H1 (cell line): ENCODE measurements around the gene ZNF846. TPM values are rescaled to one million over a fixed set of nuclear protein-coding genes. Genes with fewer than 3 reads are reported as not detected.

ENCODE experiments used
- CTCF ChIA-PET: fragments of 300-600 bp; sonication (Branson Sonifier 250); formaldehyde crosslinking; loops from one replicate; lab custom pipeline; 2021; ENCODE audit not compliant: partially characterized antibody; lab: Charles Lee
- POLR2A ChIA-PET: fragments of 300-600 bp; sonication (Branson Sonifier 250); formaldehyde crosslinking; loops from one replicate; lab custom pipeline; 2021; ENCODE audit warnings: inconsistent platforms; ENCODE audit not compliant: partially characterized antibody; lab: Charles Lee
- DNase-seq, 2 experiments: peaks; one replicate each; pipeline versions ENCODE4 v3.0.0 to v3.0.0-alpha.2; 2010 to 2022; ENCODE audit warnings: low spot score in 2 of 2, low read depth in 1 of 2, mixed read lengths in 1 of 2
- FAIRE-seq: peaks from 2 replicates; lab custom pipeline; 2011; peaks lifted over from hg19 to GRCh38; lab: Jason Lieb, UNC
- H2AFZ ChIP-seq: 2 replicates; pipeline ENCODE4 v1.8.1; 2012; ENCODE audit warnings: low read length, inconsistent platforms
- H2AK5ac ChIP-seq: 2 replicates; pipeline ENCODE4 v1.6.1; 2013; ENCODE audit warnings: low read depth, low read length
- H2BK120ac ChIP-seq: replicated peaks from 2 replicates; pipeline ENCODE3; 2013; ENCODE audit warnings: low read depth, low read length, inconsistent platforms
- H2BK12ac ChIP-seq: 2 replicates; pipeline ENCODE4 v1.6.1; 2013; ENCODE audit warnings: low read depth, low read length
- H2BK15ac ChIP-seq: 2 replicates; pipeline ENCODE4 v1.6.1; 2013; ENCODE audit warnings: low read length
- H2BK20ac ChIP-seq: 2 replicates; pipeline ENCODE4 v1.6.1; 2013; ENCODE audit warnings: low read length
- H2BK5ac ChIP-seq: 2 replicates; pipeline ENCODE4 v1.6.1; 2013; ENCODE audit warnings: low read depth, low read length
- H3K14ac ChIP-seq: 2 replicates; pipeline ENCODE4 v1.6.1; 2013; ENCODE audit warnings: inconsistent platforms; ENCODE audit not compliant: insufficient read length
- H3K18ac ChIP-seq: 2 replicates; pipeline ENCODE4 v1.6.1; 2013; ENCODE audit warnings: low read length; ENCODE audit errors: extremely low read depth
- H3K23ac ChIP-seq: 2 replicates; pipeline ENCODE4 v1.6.1; 2013; ENCODE audit warnings: inconsistent platforms; ENCODE audit not compliant: insufficient read length
- H3K23me2 ChIP-seq: 2 replicates; pipeline ENCODE4 v1.6.1; 2013; ENCODE audit warnings: low read depth, low read length
- H3K27ac ChIP-seq: 2 replicates; pipeline ENCODE4 v1.6.1; 2011; ENCODE audit warnings: low read depth, low read length, inconsistent platforms
- H3K27me3 ChIP-seq, 4 experiments: replicated peaks in 1 of 4; 1 replicate in 1 of 4; 2 replicates in 3 of 4; pipeline versions ENCODE4 v1.6.1 to v1.8.1; 2011 to 2013; ENCODE audit warnings: low read length in 3 of 4, mild to moderate bottlenecking in 3 of 4, inconsistent platforms in 2 of 4, mixed read lengths in 2 of 4, moderate library complexity in 1 of 4; ENCODE audit not compliant: control insufficient read depth in 3 of 4, insufficient read depth in 3 of 4; ENCODE audit errors: extremely low read depth in 1 of 4
- H3K36me3 ChIP-seq, 4 experiments: 2 replicates each; pipeline versions ENCODE4 v1.6.1 to v1.8.1; 2011 to 2013; ENCODE audit warnings: mild to moderate bottlenecking in 4 of 4, low read length in 3 of 4, moderate library complexity in 2 of 4, control low read depth in 1 of 4, inconsistent platforms in 1 of 4; ENCODE audit not compliant: insufficient read depth in 4 of 4, control insufficient read depth in 2 of 4
- H3K4ac ChIP-seq: replicated peaks from 2 replicates; pipeline ENCODE3; 2013; ENCODE audit warnings: low read length, low read depth, mixed read lengths, inconsistent platforms; ENCODE audit not compliant: insufficient read length
- H3K4me1 ChIP-seq, 4 experiments: replicated peaks in 1 of 4; 1 replicate in 1 of 4; 2 replicates in 3 of 4; pipeline versions ENCODE4 v1.6.1 to v1.8.1; 2011 to 2013; ENCODE audit warnings: low read length in 3 of 4, inconsistent platforms in 2 of 4, mixed read lengths in 1 of 4; ENCODE audit not compliant: insufficient read depth in 4 of 4, control insufficient read depth in 3 of 4
- H3K4me2 ChIP-seq, 2 experiments: 2 replicates each; pipeline versions ENCODE4 v1.6.1 to v1.8.1; 2011 to 2013; ENCODE audit warnings: low read depth in 2 of 2, low read length in 2 of 2, control low read depth in 1 of 2, inconsistent platforms in 1 of 2, mild to moderate bottlenecking in 1 of 2; ENCODE audit not compliant: insufficient read depth in 1 of 2
- H3K4me3 ChIP-seq, 4 experiments: fragments of 200-600, 300-600 bp in 1 of 4; sonication (generic), shearing (Covaris generic), sonication (Bioruptor Twin) in 1 of 4; 2 replicates each; pipeline versions ENCODE4 v1.5.1 to v1.8.1; 2011 to 2016; ENCODE audit warnings: low read length in 4 of 4, low read depth in 3 of 4, control low read depth in 2 of 4, inconsistent platforms in 2 of 4, mild to moderate bottlenecking in 2 of 4, mixed read lengths in 1 of 4, moderate library complexity in 1 of 4; ENCODE audit not compliant: insufficient read depth in 2 of 4; ENCODE audit errors: extremely low read depth in 1 of 4
- H3K56ac ChIP-seq: replicated peaks from 2 replicates; pipeline ENCODE3; 2013; ENCODE audit warnings: low read depth, mild to moderate bottlenecking, mixed read lengths, low read length, inconsistent platforms; ENCODE audit not compliant: insufficient read length
- H3K79me1 ChIP-seq: 2 replicates; pipeline ENCODE4 v1.6.1; 2013; ENCODE audit warnings: low read depth, low read length, control low read depth
- H3K79me2 ChIP-seq, 2 experiments: 2 replicates each; pipeline versions ENCODE4 v1.6.1 to v1.8.1; 2012 to 2013; ENCODE audit warnings: low read length in 2 of 2, mild to moderate bottlenecking in 2 of 2, inconsistent platforms in 1 of 2; ENCODE audit not compliant: insufficient read depth in 2 of 2, control insufficient read depth in 1 of 2
- H3K9ac ChIP-seq, 4 experiments: replicated peaks in 1 of 4; 1 replicate in 1 of 4; 2 replicates in 3 of 4; pipeline versions ENCODE4 v1.6.1 to v1.8.1; 2011 to 2013; ENCODE audit warnings: low read depth in 3 of 4, low read length in 3 of 4, control low read depth in 2 of 4, mild to moderate bottlenecking in 2 of 4, moderate library complexity in 2 of 4, inconsistent platforms in 1 of 4; ENCODE audit errors: extremely low read depth in 1 of 4
- H3K9me3 ChIP-seq, 2 experiments: 2 replicates each; pipeline versions ENCODE4 v1.6.1 to v1.8.1; 2012 to 2013; ENCODE audit warnings: mild to moderate bottlenecking in 2 of 2, moderate library complexity in 2 of 2, control low read depth in 1 of 2, inconsistent platforms in 1 of 2, low read depth in 1 of 2, low read length in 1 of 2, mixed read lengths in 1 of 2; ENCODE audit not compliant: insufficient read depth in 2 of 2
- H4K20me1 ChIP-seq, 2 experiments: replicated peaks in 1 of 2; 2 replicates each; pipeline versions ENCODE3 to v1.8.1; 2011 to 2013; ENCODE audit warnings: inconsistent platforms in 2 of 2, low read length in 2 of 2, mild to moderate bottlenecking in 1 of 2; ENCODE audit not compliant: insufficient read depth in 2 of 2, control insufficient read depth in 1 of 2
- H4K5ac ChIP-seq: 2 replicates; pipeline ENCODE4 v1.6.1; 2013; ENCODE audit warnings: low read length, low read depth, mixed read lengths, inconsistent platforms; ENCODE audit not compliant: insufficient read length
- H4K8ac ChIP-seq: 2 replicates; pipeline ENCODE4 v1.8.0; 2013; ENCODE audit warnings: mild to moderate bottlenecking, moderate library complexity, low read length, inconsistent platforms; ENCODE audit not compliant: insufficient read depth; ENCODE audit errors: extremely low read depth
- H4K91ac ChIP-seq: replicated peaks from 2 replicates; pipeline ENCODE3; 2013; ENCODE audit warnings: low read length, mixed read lengths, inconsistent platforms; ENCODE audit not compliant: insufficient read length
- ASH2L ChIP-seq: fragments of 200-600, 300-600 bp; sonication (generic); IDR thresholded peaks from one replicate; pipeline ENCODE4 v1.7.1; 2017; ENCODE audit warnings: low read length
- CBX8 ChIP-seq: fragments of 300-800, 300-1000 bp; sonication (generic); IDR thresholded peaks from 2 replicates; pipeline ENCODE4 v1.7.1; 2016; ENCODE audit warnings: low read depth, low read length, borderline replicate concordance
- E2F6 ChIP-seq: IDR thresholded peaks from 2 replicates; pipeline ENCODE4 v1.6.1; 2012; ENCODE audit warnings: inconsistent platforms
- MAX ChIP-seq: IDR thresholded peaks from 2 replicates; pipeline ENCODE4 v1.6.1; 2012; ENCODE audit warnings: inconsistent platforms
- RBBP5 ChIP-seq: IDR thresholded peaks from 2 replicates; pipeline ENCODE4 v1.7.1; 2012; ENCODE audit warnings: low read depth, mild to moderate bottlenecking, inconsistent platforms, low read length, moderate library complexity, borderline replicate concordance
- SAP30 ChIP-seq: fragments of 300-600 bp; sonication (generic); IDR thresholded peaks from 2 replicates; pipeline ENCODE4 v1.7.1; 2012; ENCODE audit warnings: low read length, moderate library complexity, mild to moderate bottlenecking, inconsistent platforms; ENCODE audit not compliant: insufficient read depth, insufficient replicate concordance
- SIX5 ChIP-seq: IDR thresholded peaks from 2 replicates; pipeline ENCODE4 v1.6.1; 2011; ENCODE audit warnings: mild to moderate bottlenecking, low read depth, low read length
- SP1 ChIP-seq: IDR thresholded peaks from 2 replicates; pipeline ENCODE4 v1.6.1; 2011; ENCODE audit warnings: low read depth, low read length
- TBP ChIP-seq: IDR thresholded peaks from 2 replicates; pipeline ENCODE4 v1.6.1; 2011; ENCODE audit warnings: low read depth, low read length, improper control_type of control experiment
- TCF12 ChIP-seq: IDR thresholded peaks from 2 replicates; pipeline ENCODE4 v1.6.1; 2011; ENCODE audit warnings: low read depth, mild to moderate bottlenecking, low read length
- WGBS, 2 experiments: shearing (Covaris generic) in 1 of 2; methylation state at CpG; one replicate each; pipeline versions ENCODE4 v1.1.6 to v1.1.7; 2013 to 2015; ENCODE audit warnings: low lambda C conversion rate in 2 of 2, mixed read lengths in 2 of 2, inconsistent platforms in 1 of 2, low coverage in 1 of 2, missing lambda C conversion rate in 1 of 2; ENCODE audit not compliant: insufficient replicate concordance in 2 of 2, insufficient coverage in 1 of 2, insufficient read length in 1 of 2; ENCODE audit errors: extremely low coverage in 1 of 2, missing lambda C conversion rate in 1 of 2; 5-methylcytosine and 5-hydroxymethylcytosine counted together
- polyA plus RNA-seq, 7 experiments: library from polyadenylated mRNA; depleted of rRNA in 3 of 7; stranded (reverse) in 5 of 7; unstranded in 2 of 7; fragments of >200 nt in 5 of 7; fragments of 200-250 nt in 2 of 7; gene quantifications; 1 replicate in 5 of 7; 2 replicates in 1 of 7; 4 replicates in 1 of 7; pipeline versions ENCODE4 v1.2.1 to v1.2.3, GENCODE V29; 2011 to 2013; ENCODE audit warnings: missing spikeins in 2 of 7, mixed read lengths in 2 of 7
- total RNA-seq: library from RNA; stranded (reverse); fragmentation: NEBNext Ultra II Directional; extraction: Animal tissue kit (Norgen Biotek cat#: 25700); gene quantifications from 2 replicates; pipeline ENCODE4 v1.2.1, GENCODE V29; 2021

Gene ZNF846
- total and polyA plus RNA-seq, 2 of the 8 experiments (the other 6 are each of a cell fraction or from before 2014, with no cell fraction given) = 4.5 to 9.0 TPM

- FAIRE-seq (no peak), DNase-seq (peak; percentile 92 to 96)
- 1% methylated on average over 16 of the region's 70 CpGs; no CpG with 5 or more reads in 1 of the 2 experiments for WGBS, 2 experiments
- peak overlapping the region; percentile 72 to 85 for H3K4me2 ChIP-seq
- no peak overlapping the region for H2BK20ac ChIP-seq
- H2AFZ ChIP-seq = peak overlapping the region; percentile 81; the same call in 1 of the 2 replicates
- H3K79me1 ChIP-seq = 0 out of 2 replicates have a peak, but pooled peaks cover 2% of the 10 kb centered on the region
- H4K20me1 ChIP-seq = no peaks in the 10 kb centered on the region
- H4K5ac ChIP-seq = peak overlapping the region; percentile 83
- H4K8ac ChIP-seq = peak overlapping the region; percentile 96
- H2AK5ac ChIP-seq = no peak overlapping the region
- ChIA-PET CTCF (no interaction called here), POLR2A (interaction anchor here (0.6 to 2.2 kb wide), 7 partner anchors 42 to 705 kb away, joined by 3 to 14 read pairs (median 3); partner anchors contain the start of gene PIN1)
- H4K91ac ChIP-seq = peak overlapping the region; percentile 96
- peak overlapping the region; percentile 87 for H2BK12ac ChIP-seq
- H2BK15ac ChIP-seq = no peak overlapping the region
- peaks cover 11% of the 10 kb centered on the region; the same call in 1 of the 2 replicates for H3K23me2 ChIP-seq
- no peaks in the 10 kb centered on the region for H3K9me3 ChIP-seq
- peak overlapping the region; percentile 78 for H3K27ac ChIP-seq
- H3K79me2 ChIP-seq = no peaks in the 10 kb centered on the region
- H2BK120ac ChIP-seq = no peak overlapping the region
- H3K9ac ChIP-seq = peak overlapping the region in 3 of 4 experiments; percentile 49 to 85 (median 82); a peak in 6 of 7 replicates
- no peaks in the 10 kb centered on the region for H3K27me3 ChIP-seq
- H3K36me3 ChIP-seq = no peaks in the 10 kb centered on the region
- peak overlapping the region; percentile 85 for H3K4ac ChIP-seq
- peaks cover 0 to 5% (median 2%) of the 10 kb centered on the region in 4 experiments; a peak in 4 of 7 replicates for H3K4me1 ChIP-seq
- peak overlapping the region; percentile 58 to 78 (median 72) for H3K4me3 ChIP-seq
- H3K23ac ChIP-seq = no peak overlapping the region
- no peak overlapping the region for H3K14ac ChIP-seq
- peak overlapping the region; percentile 91; the same call in 1 of the 2 replicates for H2BK5ac ChIP-seq
- H3K18ac ChIP-seq = peak overlapping the region; percentile 85
- H3K56ac ChIP-seq = peak overlapping the region; percentile 97
- TF ChIP-seq CBX8 = no peak
- TF ChIP-seq RBBP5 = peak; percentile 69
- peak; percentile 38; the same call in 1 of the 2 replicates for TF ChIP-seq SP1
- TF ChIP-seq SIX5 = no peak
- TF ChIP-seq TCF12 = 0 out of 2 replicates have a peak, but pooled peaks have one; percentile 67
- TF ChIP-seq MAX = peak; percentile 97
- TF ChIP-seq E2F6 = peak; percentile 85
- TF ChIP-seq SAP30 = peak; percentile 76
- TF ChIP-seq TBP = peak; percentile 68; the same call in 1 of the 2 replicates
- peak; percentile 73 for TF ChIP-seq ASH2L
These were observed 23.9 kb upstream of the ZNF846 start for GRCh38 chr19:9792206-9793070.
